Spleen (tissue), 11 donors: ENCODE data around the gene CPD. TPM values are rescaled to one million over a fixed set of nuclear protein-coding genes. Genes with fewer than 3 reads are reported as not detected.

Experiments
- DNase-seq: peaks from one replicate; pipeline ENCODE4 v3.0.0-alpha.2; 2020
- H3K27ac ChIP-seq, 8 donors: fragments of 200-600 bp; sonication (generic) in 7 of 8; 1 replicate in 4 of 8; 2 replicates in 4 of 8; pipeline versions ENCODE4 v1.5.0 to v1.8.0; 2016 to 2021; ENCODE audit warnings: inconsistent platforms in 4 of 8, mild to moderate bottlenecking in 4 of 8, moderate library complexity in 1 of 8
- H3K27me3 ChIP-seq, 7 donors: fragments of 200-600 bp; sonication (generic) in 6 of 7; replicated peaks in 1 of 7; 1 replicate in 4 of 7; 2 replicates in 3 of 7; pipeline versions ENCODE4 v1.5.0 to v1.8.0; 2016 to 2021; ENCODE audit warnings: inconsistent platforms in 3 of 7, mild to moderate bottlenecking in 1 of 7
- H3K36me3 ChIP-seq, 6 donors: fragments of 200-600 bp; sonication (generic) in 5 of 6; 1 replicate in 4 of 6; 2 replicates in 2 of 6; pipeline versions ENCODE4 v1.5.0 to v1.8.0; 2016 to 2021; ENCODE audit warnings: inconsistent platforms in 2 of 6
- H3K4me1 ChIP-seq, 6 donors: fragments of 200-600 bp; sonication (generic) in 5 of 6; 1 replicate in 3 of 6; 2 replicates in 3 of 6; pipeline versions ENCODE4 v1.5.0 to v1.8.0; 2016 to 2021; ENCODE audit warnings: inconsistent platforms in 3 of 6
- H3K4me3 ChIP-seq, 8 donors: fragments of 200-600 bp; sonication (generic) in 7 of 8; 1 replicate in 4 of 8; 2 replicates in 4 of 8; pipeline versions ENCODE4 v1.5.0 to v1.8.0; 2016 to 2021; ENCODE audit warnings: inconsistent platforms in 4 of 8, mild to moderate bottlenecking in 4 of 8, moderate library complexity in 2 of 8
- H3K9me3 ChIP-seq, 8 donors: fragments of 200-600 bp; sonication (generic) in 7 of 8; 1 replicate in 4 of 8; 2 replicates in 4 of 8; pipeline versions ENCODE4 v1.5.0 to v1.8.0; 2016 to 2021; ENCODE audit warnings: inconsistent platforms in 4 of 8
- CTCF ChIP-seq, 11 experiments: fragments of 200-600 bp in 7 of 11; fragments of 450-650 bp in 4 of 11; sonication (generic) in 4 of 11; IDR thresholded peaks in 8 of 11; conservative IDR thresholded peaks in 3 of 11; 1 replicate in 7 of 11; 2 replicates in 4 of 11; pipeline versions ENCODE4 v1.4.0 to v1.8.0; 2016 to 2021; ENCODE audit warnings: antibody characterized with exemption in 11 of 11, inconsistent platforms in 4 of 11, mild to moderate bottlenecking in 1 of 11
- POLR2A ChIP-seq, 3 donors: fragments of 450-650 bp; IDR thresholded peaks; one replicate each; pipeline ENCODE4 v1.5.1; 2017; ENCODE audit warnings: antibody characterized with exemption in 3 of 3, mild to moderate bottlenecking in 1 of 3
- POLR2AphosphoS5 ChIP-seq, 3 donors: sonication (generic); formaldehyde crosslinking; IDR thresholded peaks; one replicate each; pipeline ENCODE4 v1.5.1; 2017; ENCODE audit warnings: antibody characterized with exemption in 3 of 3
- WGBS, 5 donors: extraction: QIAGEN DNeasy Blood & Tissue Kit in 3 of 5; methylation state at CpG; one replicate each; pipeline versions ENCODE4 v1.1.5 to v1.1.7; 2013 to 2018; 5-methylcytosine and 5-hydroxymethylcytosine counted together
- intact Hi-C: fragments of 100-400 bp; cut with DNase I; formaldehyde crosslinking; loops from one replicate; pipeline ENCODE4 v1.15.0; 2023; ENCODE audit warnings: low total_unique reads
- polyA plus RNA-seq, 3 donors: library from polyadenylated mRNA; stranded (reverse); fragments of 200-250 nt; gene quantifications; one replicate each; pipeline ENCODE4 v1.2.1, GENCODE V29; 2013
- total RNA-seq, 7 donors: library from RNA; depleted of rRNA in 3 of 7; stranded (reverse); fragments of >200 nt in 3 of 7; fragmentation: NEBNext Ultra II Directional in 4 of 7; extraction: Animal tissue kit (Norgen Biotek cat#: 25700) in 4 of 7; gene quantifications; one replicate each; pipeline versions ENCODE4 v1.1.0 to v1.2.1, GENCODE V29; 2016 to 2021
- donor health status: healthy with polysubstance abuse.
- donor health status: DM: no; HTN: no; CAD: no; lungs with moderate emphysema.
- donor health status: DM: no; HTN: no; CAD: no.
- donor health status: Bipolar disorder and iron deficiency.
- donor health status: healthy.
- donor health status: DM: no; HTN: no; CAD: no.
- donor health status: DM: yes; HTN: yes; CAD: no.

CPD gene
- total and polyA plus RNA-seq, 10 donors, result 1.6 to 83.8 (median 39.6) TPM

GRCh38 chr17:30377574-30378240 lies 1.0 kb upstream of the CPD start:
- H3K27ac ChIP-seq, result peak overlapping the region in 7 of 8 donors; percentile 89 to 94 (median 91)
- DNase-seq, result no peak
- 66 to 72% (median 69%) methylated on average over 11 of the region's 11 CpGs for WGBS, 5 donors
- TF ChIP-seq POLR2A (IDR thresholded peaks at IDR 0.05), result no peak
- TF ChIP-seq POLR2AphosphoS5 (IDR thresholded peaks at IDR 0.05), result no peak
- no peak for TF ChIP-seq CTCF (IDR thresholded peaks at IDR 0.05 in 8 of 11, conservative IDR thresholded peaks at IDR 0.05 in 3 of 11)
- no peaks in the 10 kb centered on the region for H3K36me3 ChIP-seq
- peak overlapping the region in 7 of 8 donors; percentile 67 to 93 (median 80) for H3K4me3 ChIP-seq
- intact Hi-C loops, result no loop called here
- H3K4me1 ChIP-seq, result peaks cover 22 to 59% (median 49%) of the 10 kb centered on the region in 6 donors
- peaks cover 0 to 13% (median 0%) of the 10 kb centered on the region in 7 donors for H3K27me3 ChIP-seq
- H3K9me3 ChIP-seq, result no peaks in the 10 kb centered on the region

DNA sequence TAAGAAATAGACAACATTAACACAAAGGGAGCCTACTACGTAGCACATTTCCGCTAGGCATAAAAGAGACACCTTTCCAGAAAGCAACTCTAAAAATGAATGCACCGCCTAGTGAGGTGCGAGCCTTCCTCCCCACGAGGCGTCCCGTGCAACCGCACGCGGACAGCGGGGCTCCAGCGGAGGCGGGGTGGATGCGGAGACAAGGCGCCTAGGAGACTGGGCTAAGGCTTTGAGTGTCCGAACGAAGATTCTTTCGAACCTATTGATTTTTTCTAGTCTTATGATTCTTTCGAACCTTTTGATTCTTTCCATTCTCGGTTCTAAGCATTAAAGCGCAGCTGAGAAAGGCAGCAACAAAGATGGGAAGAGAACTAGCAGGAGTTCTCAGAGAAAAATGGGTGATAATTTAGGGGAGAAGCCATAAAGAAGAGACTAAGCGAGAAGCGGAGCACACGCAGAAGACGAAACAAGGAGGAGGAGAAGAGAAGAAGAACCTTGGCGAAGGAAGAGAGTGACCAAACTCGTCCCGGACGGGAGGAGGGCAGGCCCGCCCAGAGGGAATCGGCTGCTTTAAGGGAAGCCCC lies 394 bp upstream of the CPD start:
- H3K27ac ChIP-seq, result peak overlapping the region; percentile 80 to 94 (median 91)
- TF ChIP-seq CTCF (IDR thresholded peaks at IDR 0.05 in 8 of 11, conservative IDR thresholded peaks at IDR 0.05 in 3 of 11), result peak in 1 of 11 experiments; percentile 12
- TF ChIP-seq POLR2AphosphoS5 (IDR thresholded peaks at IDR 0.05), result no peak
- intact Hi-C loops, result no loop called here
- peak; percentile 88 for DNase-seq
- WGBS, 5 donors, result 1 to 3% (median 2%) methylated on average over 31 of the region's 31 CpGs
- H3K9me3 ChIP-seq, result no peaks in the 10 kb centered on the region
- H3K27me3 ChIP-seq, result peaks cover 0 to 13% (median 0%) of the 10 kb centered on the region in 7 donors
- no peaks in the 10 kb centered on the region for H3K36me3 ChIP-seq
- H3K4me3 ChIP-seq, result peak overlapping the region; percentile 67 to 93 (median 82)
- H3K4me1 ChIP-seq, result peaks cover 22 to 65% (median 54%) of the 10 kb centered on the region in 6 donors

- intact Hi-C loops, result no loop called here
These were observed 676 bp downstream of the CPD start for GRCh38 chr17:30379303-30379902.

More at GRCh38 chr17:30379303-30379902, 676 bp downstream of the CPD start:
- Histone ChIP-seq H3K4me1 (peaks cover 22 to 76% (median 56%) of the 10 kb centered on the region in 6 donors), H3K27ac (peak overlapping the region; percentile 80 to 94 (median 91)), H3K4me3 (peak overlapping the region; percentile 67 to 93 (median 82)), H3K9me3 (no peaks in the 10 kb centered on the region), H3K36me3 (no peaks in the 10 kb centered on the region), H3K27me3 (peaks cover 0 to 13% (median 0%) of the 10 kb centered on the region in 7 donors)
- WGBS, 5 donors, result 1% methylated on average over 27 to 68 of the region's 68 CpGs
- peak; percentile 89 for DNase-seq
- TF ChIP-seq POLR2A (IDR thresholded peaks at IDR 0.05) (no peak), CTCF (IDR thresholded peaks at IDR 0.05 in 8 of 11, conservative IDR thresholded peaks at IDR 0.05 in 3 of 11) (no peak), POLR2AphosphoS5 (IDR thresholded peaks at IDR 0.05) (peak in 1 of 3 donors; percentile 62)
